Neuronal stem cell (in vitro differentiated cells): ENCODE data around the gene NRCAM.
A peak's percentile ranks its signal among the peaks of the same experiment; 100 is the strongest.

Experiments used
- DNase-seq: peaks from one replicate; pipeline ENCODE4 v3.0.0-alpha.2; 2013; ENCODE audit warnings: low spot score
- H2AFZ ChIP-seq: one replicate; pipeline ENCODE4 v1.6.1; 2013; ENCODE audit warnings: mild to moderate bottlenecking, low read length, inconsistent platforms
- H2AK5ac ChIP-seq: 2 replicates; pipeline ENCODE4 v1.6.1; 2013; ENCODE audit warnings: low read depth, mild to moderate bottlenecking, inconsistent platforms, low read length, moderate library complexity, mixed read lengths
- H2BK120ac ChIP-seq: 2 replicates; pipeline ENCODE4 v1.6.1; 2013; ENCODE audit warnings: low read depth, mild to moderate bottlenecking, inconsistent platforms, low read length, moderate library complexity, mixed read lengths
- H2BK12ac ChIP-seq: one replicate; pipeline ENCODE4 v1.6.1; 2013; ENCODE audit warnings: low read length, inconsistent platforms
- H2BK15ac ChIP-seq: 2 replicates; pipeline ENCODE4 v1.6.1; 2013; ENCODE audit warnings: mild to moderate bottlenecking, low read length, inconsistent platforms, mixed read lengths
- H2BK5ac ChIP-seq: one replicate; pipeline ENCODE4 v1.6.1; 2013; ENCODE audit warnings: inconsistent platforms, mild to moderate bottlenecking, low read length, moderate library complexity
- H3K14ac ChIP-seq: one replicate; pipeline ENCODE4 v1.6.1; 2013; ENCODE audit warnings: low read length, inconsistent platforms
- H3K18ac ChIP-seq: 2 replicates; pipeline ENCODE4 v1.6.1; 2013; ENCODE audit warnings: low read length, inconsistent platforms
- H3K23ac ChIP-seq: 2 replicates; pipeline ENCODE4 v1.6.1; 2013; ENCODE audit warnings: low read depth, mild to moderate bottlenecking, mixed read lengths, low read length, inconsistent platforms; ENCODE audit not compliant: poor library complexity
- H3K27ac ChIP-seq: replicated peaks from 3 replicates; pipeline ENCODE4 v1.5.1; 2013; ENCODE audit warnings: low read length, inconsistent platforms
- H3K27me3 ChIP-seq, 3 experiments: 2 replicates each; pipeline ENCODE4 v1.6.1; 2013; ENCODE audit warnings: low read length in 3 of 3, mild to moderate bottlenecking in 2 of 3, inconsistent platforms in 1 of 3, low read depth in 1 of 3, mixed read lengths in 1 of 3, moderate library complexity in 1 of 3; ENCODE audit not compliant: control insufficient read depth in 3 of 3, insufficient read depth in 3 of 3
- H3K36me3 ChIP-seq, 2 donors: replicated peaks in 1 of 2; 2 replicates each; pipeline ENCODE4 v1.6.1; 2013; ENCODE audit warnings: low read length in 2 of 2; ENCODE audit not compliant: control insufficient read depth in 2 of 2, insufficient read depth in 2 of 2
- H3K4ac ChIP-seq: 2 replicates; pipeline ENCODE4 v1.6.1; 2013; ENCODE audit warnings: inconsistent platforms, mild to moderate bottlenecking, low read length, moderate library complexity
- H3K4me1 ChIP-seq, 2 donors: 1 replicate in 1 of 2; 2 replicates in 1 of 2; pipeline ENCODE4 v1.6.1; 2013; ENCODE audit warnings: low read length in 2 of 2, low read depth in 1 of 2; ENCODE audit not compliant: control insufficient read depth in 2 of 2, insufficient read depth in 1 of 2
- H3K4me2 ChIP-seq: one replicate; pipeline ENCODE4 v1.6.1; 2013; ENCODE audit warnings: mild to moderate bottlenecking, low read length, inconsistent platforms; ENCODE audit not compliant: insufficient read depth, poor library complexity, severe bottlenecking
- H3K4me3 ChIP-seq, 2 donors: 2 replicates each; pipeline ENCODE4 v1.5.1; 2013; ENCODE audit warnings: low read length in 2 of 2, mild to moderate bottlenecking in 2 of 2, inconsistent platforms in 1 of 2, moderate library complexity in 1 of 2
- H3K79me1 ChIP-seq: one replicate; pipeline ENCODE4 v1.6.1; 2013; ENCODE audit warnings: low read depth, mild to moderate bottlenecking, inconsistent platforms, low read length, moderate library complexity
- H3K9ac ChIP-seq: one replicate; pipeline ENCODE4 v1.6.1; 2013; ENCODE audit warnings: mild to moderate bottlenecking, low read depth, low read length, inconsistent platforms; ENCODE audit not compliant: poor library complexity
- H3K9me3 ChIP-seq, 2 donors: replicated peaks in 1 of 2; 2 replicates each; pipeline versions ENCODE3 to v1.6.1; 2013; ENCODE audit warnings: low read length in 2 of 2, mild to moderate bottlenecking in 2 of 2, inconsistent platforms in 1 of 2, low read depth in 1 of 2, mixed read lengths in 1 of 2, moderate library complexity in 1 of 2; ENCODE audit not compliant: control insufficient read depth in 2 of 2, insufficient read depth in 1 of 2
- H4K8ac ChIP-seq: one replicate; pipeline ENCODE4 v1.6.1; 2013; ENCODE audit warnings: low read depth, mild to moderate bottlenecking, inconsistent platforms, low read length, moderate library complexity
- H4K91ac ChIP-seq: one replicate; pipeline ENCODE4 v1.6.1; 2013; ENCODE audit warnings: low read length, low read depth, mild to moderate bottlenecking, inconsistent platforms; ENCODE audit not compliant: poor library complexity
- WGBS, 2 donors: extraction: QIAGEN DNeasy Blood & Tissue Kit; methylation state at CpG; one replicate each; pipeline ENCODE4 v1.1.7; 2013; ENCODE audit warnings: missing lambda C conversion rate in 2 of 2, mixed read lengths in 1 of 2; ENCODE audit not compliant: insufficient read length in 2 of 2, insufficient replicate concordance in 1 of 2; ENCODE audit errors: extremely low coverage in 2 of 2; 5-methylcytosine and 5-hydroxymethylcytosine counted together

NRCAM gene

GRCh38 chr7:108149119-108149518 is 307.1 kb downstream of the NRCAM start:
- H2BK12ac ChIP-seq: no peak overlapping the region
- no peak overlapping the region for H3K9ac ChIP-seq
- H3K4me3 ChIP-seq: no peak overlapping the region
- no peak overlapping the region for H3K18ac ChIP-seq
- WGBS, 2 donors: no CpG with 5 or more reads among the region's 5 CpGs
- peaks cover 2 to 4% of the 10 kb centered on the region in 2 donors for H3K4me1 ChIP-seq
- no peaks in the 10 kb centered on the region for H3K27me3 ChIP-seq
- H2BK120ac ChIP-seq: no peak overlapping the region
- no peak overlapping the region for H2BK15ac ChIP-seq
- no peaks in the 10 kb centered on the region for H3K79me1 ChIP-seq
- no peak overlapping the region for H2BK5ac ChIP-seq
- H2AK5ac ChIP-seq: no peak overlapping the region
- no peaks in the 10 kb centered on the region for H3K9me3 ChIP-seq
- H3K23ac ChIP-seq: no peak overlapping the region
- H3K27ac ChIP-seq: no peak overlapping the region
- no peak for DNase-seq
- H2AFZ ChIP-seq: no peak overlapping the region
- no peak overlapping the region for H4K8ac ChIP-seq
- H3K36me3 ChIP-seq: peaks cover 0 to 18% of the 10 kb centered on the region in 2 donors
- no peak overlapping the region for H3K4ac ChIP-seq
- H4K91ac ChIP-seq: no peak overlapping the region
- H3K4me2 ChIP-seq: no peak overlapping the region
- H3K14ac ChIP-seq: no peak overlapping the region

DNA sequence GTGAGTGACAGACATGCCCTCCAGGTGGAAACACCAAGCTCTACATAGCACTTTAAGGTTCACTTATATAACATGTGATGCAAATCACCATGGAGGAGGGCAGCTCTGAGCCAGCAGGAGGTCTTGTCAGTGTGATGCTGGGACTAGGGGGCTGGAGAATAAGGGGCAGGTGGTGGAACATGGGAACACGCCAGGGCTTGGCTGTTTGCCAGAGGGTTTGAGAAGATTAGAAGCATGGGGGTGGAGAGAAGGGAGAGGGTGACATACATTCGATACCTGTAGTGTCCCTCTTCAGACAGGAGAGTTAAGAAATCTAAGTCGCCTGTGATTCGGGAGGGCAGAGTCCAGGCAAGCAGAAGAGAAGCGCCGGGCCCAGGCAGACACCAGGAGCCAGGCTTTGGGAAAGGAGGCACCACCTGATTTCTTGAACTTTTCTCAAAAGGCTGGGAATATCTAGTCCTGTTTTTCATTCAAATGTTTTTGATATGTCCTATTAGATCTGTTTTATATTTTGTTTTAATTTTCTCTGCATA is 309.1 kb downstream of the NRCAM start:
- peaks cover 0 to 18% of the 10 kb centered on the region in 2 donors for H3K36me3 ChIP-seq
- no peak overlapping the region for H2BK5ac ChIP-seq
- H3K9ac ChIP-seq: no peak overlapping the region
- no peak overlapping the region for H3K23ac ChIP-seq
- H3K4me2 ChIP-seq: no peak overlapping the region
- H3K9me3 ChIP-seq: no peaks in the 10 kb centered on the region
- H3K27me3 ChIP-seq: no peaks in the 10 kb centered on the region
- no peak overlapping the region for H3K4me3 ChIP-seq
- no peak for DNase-seq
- H2AFZ ChIP-seq: no peak overlapping the region
- H2AK5ac ChIP-seq: no peak overlapping the region
- no peak overlapping the region for H3K14ac ChIP-seq
- H3K27ac ChIP-seq: no peak overlapping the region
- no CpG with 5 or more reads among the region's 6 CpGs for WGBS, 2 donors
- no peak overlapping the region for H4K91ac ChIP-seq
- no peak overlapping the region for H3K4ac ChIP-seq
- H3K18ac ChIP-seq: no peak overlapping the region
- no peak overlapping the region for H2BK120ac ChIP-seq
- peaks cover 2 to 3% of the 10 kb centered on the region in 2 donors for H3K4me1 ChIP-seq
- no peak overlapping the region for H2BK15ac ChIP-seq
- no peak overlapping the region for H2BK12ac ChIP-seq
- H4K8ac ChIP-seq: no peak overlapping the region
- no peaks in the 10 kb centered on the region for H3K79me1 ChIP-seq

GRCh38 chr7:108146070-108146842 is 310.0 kb downstream of the NRCAM start:
- DNase-seq: peak; percentile 78
- Histone ChIP-seq H2BK15ac (no peak overlapping the region), H2AK5ac (no peak overlapping the region), H3K23ac (no peak overlapping the region), H4K91ac (no peak overlapping the region), H4K8ac (no peak overlapping the region), H3K4ac (no peak overlapping the region), H3K4me2 (peak overlapping the region; percentile 60), H3K27me3 (no peaks in the 10 kb centered on the region), H3K4me3 (peak overlapping the region; percentile 38 to 52), H3K36me3 (peaks cover 0 to 18% of the 10 kb centered on the region in 2 donors), H2BK120ac (no peak overlapping the region), H3K9me3 (no peaks in the 10 kb centered on the region), H3K18ac (no peak overlapping the region), H3K14ac (no peak overlapping the region), H3K9ac (no peak overlapping the region), H2BK12ac (no peak overlapping the region), H3K4me1 (peaks cover 2% of the 10 kb centered on the region in 2 donors), H2AFZ (peak overlapping the region; percentile 85), H3K79me1 (no peaks in the 10 kb centered on the region), H3K27ac (no peak overlapping the region), H2BK5ac (no peak overlapping the region)
- WGBS, 2 donors: no CpG with 5 or more reads among the region's 12 CpGs

- no peaks in the 10 kb centered on the region for H3K9me3 ChIP-seq
- H3K4me1 ChIP-seq: peaks cover 2% of the 10 kb centered on the region in 2 donors
- no peak overlapping the region for H2AFZ ChIP-seq
- no peak overlapping the region for H4K91ac ChIP-seq
- no peak overlapping the region for H3K27ac ChIP-seq
- H2AK5ac ChIP-seq: no peak overlapping the region
- H3K27me3 ChIP-seq: no peaks in the 10 kb centered on the region
- H4K8ac ChIP-seq: no peak overlapping the region
- no peak overlapping the region for H3K14ac ChIP-seq
- H2BK15ac ChIP-seq: no peak overlapping the region
- peaks cover 0 to 18% of the 10 kb centered on the region in 2 donors for H3K36me3 ChIP-seq
- no peak overlapping the region for H3K18ac ChIP-seq
- no peaks in the 10 kb centered on the region for H3K79me1 ChIP-seq
- H2BK120ac ChIP-seq: no peak overlapping the region
- no peak for DNase-seq
- no peak overlapping the region for H3K4me2 ChIP-seq
- no peak overlapping the region for H2BK12ac ChIP-seq
- H3K9ac ChIP-seq: no peak overlapping the region
- H3K4me3 ChIP-seq: no peak overlapping the region
- no peak overlapping the region for H3K23ac ChIP-seq
- no peak overlapping the region for H3K4ac ChIP-seq
- WGBS, 2 donors: no CpG with 5 or more reads among the region's 8 CpGs
- no peak overlapping the region for H2BK5ac ChIP-seq
Observed at GRCh38 chr7:108145401-108145800, 310.8 kb downstream of the NRCAM start.
